DMS153 treated with DMSO at 0.1 percent for 48 hours (cell line): ENCODE results near the gene DLX3.
A peak's percentile ranks its signal among the peaks of the same experiment; 100 is the strongest.

Experiments used
- DNase-seq: peaks from one replicate; lab custom pipeline; 2025; ENCODE audit not compliant: unreplicated experiment; lab: John Stamatoyannopoulos, UW

Gene DLX3

GRCh38 chr17:49992933-49993422, 2.0 kb downstream of the DLX3 start:
- DNase-seq = no peak

GRCh38 chr17:49992191-49992932, 2.7 kb downstream of the DLX3 start:
- no peak for DNase-seq

GRCh38 chr17:49991409-49991808, 3.6 kb downstream of the DLX3 start:
- DNase-seq = no peak

GRCh38 chr17:49990921-49991320, 4.1 kb downstream of the DLX3 start:
- no peak for DNase-seq

GRCh38 chr17:49990331-49990730, 4.7 kb downstream of the DLX3 start:
- DNase-seq = no peak

GRCh38 chr17:49989518-49989880, 5.5 kb downstream of the DLX3 start:
- DNase-seq = no peak

- DNase-seq = peak; percentile 82
Observed at GRCh38 chr17:49987681-49988441, 7.2 kb downstream of the DLX3 start.

GRCh38 chr17:49987290-49987585, 7.8 kb downstream of the DLX3 start:
- no peak for DNase-seq

GRCh38 chr17:49986396-49987289, 8.4 kb downstream of the DLX3 start:
- no peak for DNase-seq

- DNase-seq = no peak
Observed at GRCh38 chr17:49985310-49985990, 9.6 kb downstream of the DLX3 start.

- no peak for DNase-seq
Observed at GRCh38 chr17:49984776-49985175, 10.2 kb downstream of the DLX3 start.

GRCh38 chr17:49984283-49984682, 10.7 kb downstream of the DLX3 start:
- no peak for DNase-seq

- no peak for DNase-seq
Observed at GRCh38 chr17:49980703-49981197, 14.3 kb downstream of the DLX3 start.

GRCh38 chr17:49979748-49980479, 15.1 kb downstream of the DLX3 start:
- DNase-seq = no peak

GRCh38 chr17:49978501-49978900, 16.5 kb downstream of the DLX3 start:
- DNase-seq = no peak

GRCh38 chr17:49977463-49978389, 17.3 kb downstream of the DLX3 start:
- DNase-seq = no peak

- no peak for DNase-seq
Observed at GRCh38 chr17:49976828-49977202, 18.2 kb downstream of the DLX3 start.

GRCh38 chr17:49976163-49976827, 18.7 kb downstream of the DLX3 start:
- DNase-seq = no peak

GRCh38 chr17:49975531-49975930, 19.5 kb downstream of the DLX3 start:
- DNase-seq = no peak
